ENCODE data around the gene CC2D1A.

DNA sequence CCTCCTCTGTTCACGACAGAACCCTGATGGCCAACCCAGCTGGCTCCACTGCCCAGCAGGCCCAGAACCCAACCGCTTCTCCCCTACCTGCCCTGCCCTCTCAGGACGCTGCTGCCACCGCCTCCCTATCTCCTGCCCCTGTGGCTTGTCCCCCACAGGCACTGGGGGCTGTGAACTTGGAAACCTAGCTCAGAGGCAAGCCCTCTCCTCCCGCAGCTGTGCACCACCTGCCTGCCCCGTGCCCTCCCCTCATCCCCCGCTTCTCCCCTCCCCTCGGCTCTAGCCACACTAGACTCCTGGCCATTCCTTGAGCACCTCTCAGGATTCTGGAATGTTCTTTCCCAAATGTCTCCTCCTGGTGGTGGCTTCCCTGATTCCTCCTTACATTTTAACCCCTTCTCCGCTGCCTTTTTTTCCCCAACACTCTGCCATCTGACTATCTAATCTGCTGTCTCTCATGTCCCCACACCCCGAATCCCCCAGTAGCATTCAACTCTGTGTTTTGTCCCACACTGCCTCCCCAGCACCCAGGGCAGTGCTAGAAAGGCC lies 22.4 kb upstream of the CC2D1A start:
- no peak for TF ChIP-seq CTCF (conservative IDR thresholded peaks at IDR 0.05; ENCODE audit: low read length)
- no peak for TF ChIP-seq EZH2phosphoT487 (IDR thresholded peaks at IDR 0.05; ENCODE audit: borderline replicate concordance, low read depth, low read length)

Data from OCI-LY7 (cell line).